GM18526 (cell line): ENCODE measurements around the gene DENND1C.

ENCODE experiments used
- POLR2A ChIP-seq: IDR thresholded peaks from 3 replicates; pipeline ENCODE4 v1.6.1; 2011; ENCODE audit not compliant: insufficient read length; ENCODE audit errors: extremely low read depth

Gene DENND1C

GRCh38 chr19:6453951-6454565 lies 27.5 kb downstream of the DENND1C start:
- no peak for TF ChIP-seq POLR2A

DNA sequence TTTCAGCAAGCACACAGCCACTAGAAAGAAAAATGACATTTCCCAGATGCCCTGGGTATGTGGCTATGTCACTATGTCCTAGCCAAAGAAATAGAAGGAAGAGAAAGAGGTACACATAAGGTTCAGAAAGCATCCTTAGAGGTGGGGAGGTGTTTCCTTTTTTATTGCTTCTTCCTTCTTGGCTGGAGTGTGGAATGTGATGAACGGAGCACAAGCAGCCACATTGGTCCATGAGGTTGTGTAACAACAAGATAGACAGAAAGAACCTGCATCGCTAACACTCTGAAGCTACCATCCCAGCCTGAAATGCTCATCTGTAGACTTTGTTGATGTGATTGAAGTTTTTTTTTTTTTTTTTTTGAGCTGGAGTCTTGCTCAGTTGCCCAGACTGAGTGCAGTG lies 28.7 kb downstream of the DENND1C start:
- no peak for TF ChIP-seq POLR2A

DNA sequence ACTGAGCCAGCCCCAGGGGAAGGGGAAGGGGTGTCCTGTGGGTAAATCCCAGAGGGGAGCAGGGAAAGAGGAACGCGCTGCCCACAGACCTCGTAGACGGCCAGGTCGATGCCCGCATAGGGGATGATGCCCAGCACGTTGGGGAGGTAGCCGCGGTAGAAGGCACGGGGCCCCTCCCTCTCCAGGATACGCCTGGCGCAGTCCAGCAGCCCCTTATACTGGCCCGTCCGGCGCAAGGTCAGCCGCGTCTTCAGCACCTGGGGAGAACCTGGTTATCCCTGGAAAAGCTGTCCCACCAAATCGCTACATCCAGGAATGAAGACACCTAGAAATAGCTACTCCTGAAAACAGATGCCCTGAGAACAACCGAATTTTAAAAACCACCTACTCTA lies 29.4 kb downstream of the DENND1C start:
- TF ChIP-seq POLR2A, result no peak

DNA sequence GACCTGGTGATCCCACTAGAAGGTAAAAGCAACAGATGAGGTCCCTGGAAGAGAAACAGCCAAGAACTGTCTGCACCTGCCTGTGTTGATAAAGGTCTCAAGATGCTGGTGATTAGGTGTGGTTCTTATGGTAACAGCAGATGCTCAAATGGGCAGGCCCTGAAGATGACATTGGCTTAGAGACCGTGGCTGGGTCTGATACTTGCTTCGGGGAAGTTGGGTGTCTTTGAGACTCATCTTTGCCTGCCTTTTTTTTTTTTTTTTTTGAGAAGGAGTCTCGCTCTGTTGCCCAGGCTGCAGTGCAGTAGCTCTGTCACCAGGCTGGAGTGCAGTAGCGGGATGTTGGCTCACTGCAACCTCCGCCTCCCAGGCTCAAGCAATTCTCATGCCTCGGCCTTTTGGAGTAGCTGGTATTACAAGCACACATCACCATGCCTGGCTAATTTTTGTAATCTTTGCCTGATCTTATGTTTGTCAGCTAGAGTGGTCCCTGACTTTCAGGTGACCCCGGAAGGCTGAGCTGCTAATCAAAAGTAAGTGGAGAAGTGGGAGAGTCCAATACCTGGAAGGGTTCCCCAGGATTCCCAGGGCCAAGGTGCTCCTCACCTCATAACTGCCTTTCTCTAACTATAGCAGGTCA lies 29.9 kb downstream of the DENND1C start:
- no peak for TF ChIP-seq POLR2A

- no peak for TF ChIP-seq POLR2A
Observed at GRCh38 chr19:6450166-6450565, 31.4 kb downstream of the DENND1C start.

DNA sequence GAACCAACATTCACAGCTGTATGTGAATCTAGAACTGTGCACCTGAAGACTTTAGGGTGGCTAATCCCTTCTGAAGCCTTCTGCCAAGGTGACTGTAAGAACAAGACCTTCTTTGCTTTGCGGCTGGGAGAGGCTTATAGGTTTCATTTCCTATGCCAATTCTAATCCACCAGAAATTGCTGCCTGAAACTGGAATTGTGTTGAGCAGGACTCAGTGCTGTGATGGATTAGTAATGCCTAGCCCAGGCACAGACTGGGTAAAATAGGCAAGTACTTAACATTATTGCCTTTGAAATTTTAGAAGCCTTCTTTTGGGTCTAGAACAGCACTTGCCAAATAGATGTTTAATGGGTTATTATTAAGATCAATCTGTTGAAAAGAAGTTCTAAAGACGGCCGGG lies 33.5 kb downstream of the DENND1C start:
- no peak for TF ChIP-seq POLR2A

- no peak for TF ChIP-seq POLR2A
Observed at GRCh38 chr19:6446452-6446851, 35.1 kb downstream of the DENND1C start.

DNA sequence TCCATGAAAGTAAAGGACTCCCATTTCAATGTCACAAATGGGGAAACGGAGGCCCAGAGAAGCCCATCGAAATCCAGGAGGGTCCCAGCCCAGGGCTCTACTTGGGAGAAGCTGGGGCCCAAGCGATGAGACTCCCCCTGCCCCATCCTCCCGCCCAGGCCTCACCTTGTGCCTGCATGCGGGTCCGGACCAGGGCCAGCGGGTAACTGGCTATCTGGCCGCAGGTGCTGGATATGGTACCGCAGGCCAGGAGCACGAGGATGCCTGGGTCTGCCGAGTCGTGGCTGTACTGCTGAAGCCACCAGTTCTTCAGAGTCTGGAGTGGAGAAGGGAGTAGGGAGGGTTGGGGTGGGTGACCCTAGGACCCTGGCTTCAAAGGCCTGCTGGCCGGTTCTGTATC lies 37.6 kb downstream of the DENND1C start:
- no peak for TF ChIP-seq POLR2A

DNA sequence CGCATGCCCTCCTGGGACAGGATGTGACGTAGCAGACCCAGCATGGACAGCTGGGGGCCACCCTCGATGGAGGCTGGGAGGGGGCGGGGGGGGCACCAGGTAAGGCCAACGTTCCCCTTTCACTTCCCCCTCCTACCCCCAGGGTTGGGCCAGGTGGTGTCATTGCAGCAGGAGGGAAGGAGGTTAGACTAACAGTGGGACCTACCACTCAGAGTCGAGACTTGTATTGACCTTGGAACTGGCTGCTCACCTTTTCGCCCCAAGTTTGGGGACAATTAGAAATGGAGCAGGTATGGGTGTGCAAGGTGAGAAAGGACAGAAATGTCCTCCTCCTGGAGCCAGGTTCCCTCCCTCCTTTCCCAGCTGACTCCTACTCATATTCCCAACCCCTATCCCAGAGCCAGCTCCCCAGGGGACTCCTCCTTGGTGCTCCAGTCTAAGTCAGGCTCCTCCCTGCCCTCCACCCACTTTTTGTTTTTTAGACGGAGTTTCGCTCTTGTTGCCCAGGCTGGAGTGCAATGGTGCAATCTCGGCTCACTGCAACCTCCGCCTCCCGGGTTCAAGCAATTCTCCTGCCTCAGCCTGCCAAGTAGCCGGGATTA lies 39.4 kb downstream of the DENND1C start:
- TF ChIP-seq POLR2A, result no peak

GRCh38 chr19:6440905-6441304 lies 40.7 kb downstream of the DENND1C start:
- TF ChIP-seq POLR2A, result no peak

DNA sequence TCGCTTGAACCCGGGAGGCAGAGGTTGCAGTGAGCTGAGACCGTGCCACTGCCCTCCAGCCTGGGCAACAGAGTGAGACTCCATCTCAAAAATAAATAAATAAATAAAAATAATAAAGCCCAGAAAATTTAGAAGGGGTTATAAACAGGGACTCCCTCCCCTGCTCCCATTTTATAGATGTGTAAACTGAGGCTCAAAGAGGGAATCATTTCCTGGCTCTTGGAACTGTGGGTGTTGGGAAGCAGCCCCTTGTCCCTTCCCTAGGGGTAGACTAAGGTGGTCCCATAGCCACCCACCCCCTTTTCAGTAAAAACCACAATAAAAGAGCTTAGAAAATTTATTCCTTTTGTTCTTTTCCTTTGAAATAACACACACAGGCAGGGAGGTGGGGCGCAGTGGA lies 41.8 kb downstream of the DENND1C start:
- TF ChIP-seq POLR2A, result no peak

GRCh38 chr19:6433663-6434062 lies 47.9 kb downstream of the DENND1C start, which contains the start of gene SLC25A41:
Gene SLC25A41, minus strand, starts transcription at chr19:6433763. Its CDS starts 70 bp downstream, at chr19:6433693.
- no peak for TF ChIP-seq POLR2A

DNA sequence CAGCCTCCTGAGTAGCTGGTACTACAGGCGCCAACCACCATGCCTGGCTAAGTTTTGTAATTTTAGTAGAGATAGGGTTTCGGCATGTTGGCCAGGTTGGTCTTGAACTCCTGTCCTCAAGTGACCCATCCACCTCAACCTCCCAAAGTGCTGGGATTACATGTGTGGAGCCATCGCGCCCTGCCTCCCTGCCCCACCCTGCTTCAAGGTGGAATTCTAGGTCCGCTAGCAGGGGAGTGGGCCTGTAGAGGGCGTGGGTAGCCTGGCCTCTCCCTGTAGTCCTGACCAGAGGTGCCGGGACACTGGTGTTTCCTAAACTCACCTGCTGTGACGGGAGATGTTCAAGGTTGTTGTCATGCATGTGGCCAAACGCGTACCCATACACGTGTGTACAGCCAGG lies 48.4 kb downstream of the DENND1C start:
- TF ChIP-seq POLR2A, result no peak

- no peak for TF ChIP-seq POLR2A
Observed at GRCh38 chr19:6431891-6432290, 49.7 kb downstream of the DENND1C start.

- no peak for TF ChIP-seq POLR2A
Observed at GRCh38 chr19:6429419-6430221, 52.0 kb downstream of the DENND1C start.

- TF ChIP-seq POLR2A, result no peak
Observed at GRCh38 chr19:6427131-6427530, 54.5 kb downstream of the DENND1C start.
